Measurements from ENCODE around the gene CMSS1. TPM values are rescaled to one million over a fixed set of nuclear protein-coding genes. Genes with fewer than 3 reads are reported as not detected.

CMSS1 gene
- 100 to 1,000 TPM in 1 of 2 donors, 10 to 100 TPM in 1; 88.5 to 101 TPM for total RNA-seq

DNA sequence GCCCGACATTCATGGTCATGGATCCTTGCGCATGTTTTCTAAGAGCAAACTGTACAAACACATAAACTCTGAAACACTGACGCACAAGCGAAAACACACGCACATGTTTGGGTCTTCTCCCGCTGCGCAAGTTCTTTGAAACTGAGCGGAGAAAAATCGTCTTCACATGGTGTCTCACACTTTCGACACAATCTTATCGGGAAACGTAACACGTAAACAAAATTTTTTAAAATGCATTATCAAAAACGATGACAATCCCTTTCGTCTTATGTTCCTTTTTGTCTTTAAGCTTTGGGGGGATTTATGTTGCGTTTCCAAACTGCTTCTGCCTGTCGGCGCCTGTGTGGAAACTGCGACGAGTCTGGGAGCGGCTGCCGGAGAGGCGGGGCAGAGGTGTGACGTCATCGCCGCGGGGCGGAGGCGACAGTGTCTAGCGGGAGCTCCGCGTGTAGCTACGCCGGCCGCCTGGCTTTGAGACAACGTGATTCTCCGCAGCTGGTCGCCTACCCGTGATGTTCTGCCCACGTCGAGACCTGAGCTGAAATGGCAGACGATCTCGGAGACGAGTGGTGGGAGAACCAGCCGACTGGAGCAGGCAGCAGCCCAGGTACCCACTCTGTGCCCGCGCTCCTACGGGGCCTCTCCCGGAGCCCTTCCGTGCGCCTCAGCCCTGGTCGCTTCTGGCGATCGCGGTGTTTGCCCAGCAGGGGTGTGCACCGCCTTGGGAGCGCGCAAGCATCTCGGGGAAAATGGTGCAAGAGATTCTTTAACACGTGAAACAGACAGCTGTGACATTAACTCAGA, at the start of gene CMSS1:
CMSS1 (plus strand) TSS at position 426 of the 804 bp plus-strand sequence.
- no peaks in the 10 kb centered on the region for H3K9me3 Mint-ChIP-seq
- ATAC-seq (replicated peaks in 1 of 2) (peak; percentile 95 to 96), DNase-seq (peak; percentile 97)
- H3K27me3 Mint-ChIP-seq (ENCODE audit: low read depth) = no peaks in the 10 kb centered on the region
- peak within 1 kb of the TSS; percentile 85 to 99 for H3K4me3 Mint-ChIP-seq
- H3K4me1 Mint-ChIP-seq (ENCODE audit: low read depth) = peaks cover 52% of the 10 kb centered on the region
- peak within 1 kb of the TSS; percentile 99 for H3K27ac Mint-ChIP-seq
- H3K36me3 Mint-ChIP-seq (ENCODE audit: insufficient read depth in 2 of 2) = peaks cover 0 to 3% of the 10 kb centered on the region in 2 donors

DNA sequence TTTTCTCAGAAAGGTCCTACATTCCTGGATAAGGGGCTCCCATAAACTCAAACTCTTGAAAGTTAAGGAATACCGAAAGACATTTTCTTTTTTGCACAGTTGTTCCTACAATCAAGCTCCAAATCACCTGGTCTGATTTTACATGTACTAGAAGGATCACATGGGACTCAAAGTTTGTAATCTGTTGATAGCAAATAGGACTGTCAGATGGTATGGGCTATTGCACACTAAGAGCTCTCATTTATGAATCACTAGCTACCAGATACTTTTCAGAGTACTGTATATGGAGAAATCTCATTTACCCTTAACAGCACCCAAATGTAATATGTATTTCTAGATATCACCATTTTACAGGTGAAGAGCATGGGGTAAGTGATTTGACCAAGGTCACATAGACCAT, 49.5 kb upstream of the CMSS1 start:
- DNase-seq (no peak), ATAC-seq (replicated peaks in 1 of 2) (no peak)
- no peaks in the 10 kb centered on the region for H3K4me1 Mint-ChIP-seq (ENCODE audit: low read depth)
- H3K27ac Mint-ChIP-seq = no peak overlapping the region
- no peaks in the 10 kb centered on the region for H3K27me3 Mint-ChIP-seq (ENCODE audit: low read depth)
- no peak overlapping the region for H3K4me3 Mint-ChIP-seq
- no peaks in the 10 kb centered on the region for H3K9me3 Mint-ChIP-seq
- H3K36me3 Mint-ChIP-seq (ENCODE audit: insufficient read depth in 2 of 2) = no peaks in the 10 kb centered on the region

DNA sequence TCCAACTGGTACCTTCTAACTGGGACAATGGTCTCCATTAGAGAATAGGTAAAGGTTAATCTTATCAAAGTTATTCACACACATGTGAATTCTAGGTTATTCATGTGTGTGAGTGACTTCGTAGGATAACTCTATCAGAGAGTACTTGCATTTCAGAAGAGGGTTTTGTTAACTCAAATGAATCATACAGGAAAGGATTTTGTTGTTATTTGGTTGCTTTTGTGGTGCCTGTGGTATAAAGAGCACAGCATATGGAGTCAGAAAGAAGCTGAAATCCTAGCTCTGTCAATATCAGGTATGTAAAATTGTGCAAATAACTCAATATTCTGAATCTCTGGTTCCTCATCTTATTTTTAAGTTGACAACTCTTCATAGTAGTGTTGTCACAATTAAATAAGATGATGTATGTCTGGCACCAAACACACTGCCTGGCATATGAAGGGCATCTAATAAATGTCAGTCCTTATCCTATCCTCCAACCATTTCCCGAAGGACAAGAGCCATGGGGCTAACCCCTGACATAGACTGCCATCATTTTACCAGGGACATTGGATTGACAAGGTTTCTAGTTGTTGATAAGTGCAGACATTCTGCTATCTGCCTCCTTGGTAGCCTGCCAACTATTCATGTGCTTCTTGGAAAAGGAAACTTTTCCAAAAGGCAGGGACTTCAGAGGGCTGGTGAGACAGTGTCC, 48.7 kb upstream of the CMSS1 start:
- H3K27me3 Mint-ChIP-seq (ENCODE audit: low read depth) = no peaks in the 10 kb centered on the region
- no peak for DNase-seq
- no peak overlapping the region for H3K4me3 Mint-ChIP-seq
- ATAC-seq (replicated peaks in 1 of 2) = no peak
- no peaks in the 10 kb centered on the region for H3K9me3 Mint-ChIP-seq
- no peak overlapping the region for H3K27ac Mint-ChIP-seq
- no peaks in the 10 kb centered on the region for H3K36me3 Mint-ChIP-seq (ENCODE audit: insufficient read depth in 2 of 2)
- H3K4me1 Mint-ChIP-seq (ENCODE audit: low read depth) = no peaks in the 10 kb centered on the region

DNA sequence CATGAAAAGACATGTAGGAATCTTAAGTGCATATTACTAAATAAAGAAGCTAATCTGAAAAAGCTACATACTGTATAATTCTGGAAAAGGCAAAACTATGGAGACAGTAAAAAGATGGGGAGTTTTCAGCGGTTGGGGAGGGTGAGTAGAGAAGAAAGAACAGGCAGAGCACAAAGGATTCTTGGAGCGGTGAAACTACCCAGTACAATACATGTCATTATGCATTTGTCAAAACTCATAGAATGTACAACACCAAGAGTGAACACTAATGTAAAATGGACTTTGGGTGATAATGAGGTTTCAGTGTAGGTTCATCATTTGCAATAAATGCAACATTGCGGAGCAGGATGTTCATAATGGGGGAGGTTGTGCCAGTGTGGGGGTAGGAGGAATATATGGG, 45.5 kb upstream of the CMSS1 start:
- peaks cover 9% of the 10 kb centered on the region for H3K4me1 Mint-ChIP-seq (ENCODE audit: low read depth)
- ATAC-seq (replicated peaks in 1 of 2) (no peak), DNase-seq (no peak)
- H3K4me3 Mint-ChIP-seq = no peak overlapping the region
- H3K9me3 Mint-ChIP-seq = no peaks in the 10 kb centered on the region
- no peaks in the 10 kb centered on the region for H3K27me3 Mint-ChIP-seq (ENCODE audit: low read depth)
- no peak overlapping the region for H3K27ac Mint-ChIP-seq
- no peaks in the 10 kb centered on the region for H3K36me3 Mint-ChIP-seq (ENCODE audit: insufficient read depth in 2 of 2)

DNA sequence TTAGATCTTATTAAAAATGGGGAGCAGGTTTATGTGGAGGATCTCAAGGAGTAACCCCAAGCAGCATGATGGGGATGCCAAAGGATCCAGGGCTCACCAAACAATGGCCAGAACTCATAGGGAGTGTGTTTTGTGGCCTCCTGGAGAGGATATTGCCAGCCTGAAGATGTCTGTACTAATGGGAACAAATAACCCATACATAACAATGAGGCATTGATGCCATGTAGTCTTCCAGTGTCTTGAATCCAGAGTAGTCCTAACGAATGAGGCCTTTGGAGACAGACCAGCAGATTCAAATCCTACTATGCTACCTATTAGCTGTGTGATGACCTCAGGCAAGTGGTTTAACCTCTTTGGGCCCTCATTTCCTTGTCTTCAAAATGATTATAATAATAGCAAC, 45.0 kb upstream of the CMSS1 start:
- peaks cover 9% of the 10 kb centered on the region for H3K4me1 Mint-ChIP-seq (ENCODE audit: low read depth)
- DNase-seq (no peak), ATAC-seq (replicated peaks in 1 of 2) (no peak)
- H3K27ac Mint-ChIP-seq = no peak overlapping the region
- no peak overlapping the region for H3K4me3 Mint-ChIP-seq
- H3K9me3 Mint-ChIP-seq = no peaks in the 10 kb centered on the region
- peaks cover 3% of the 10 kb centered on the region for H3K27me3 Mint-ChIP-seq (ENCODE audit: low read depth)
- no peaks in the 10 kb centered on the region for H3K36me3 Mint-ChIP-seq (ENCODE audit: insufficient read depth in 2 of 2)

DNA sequence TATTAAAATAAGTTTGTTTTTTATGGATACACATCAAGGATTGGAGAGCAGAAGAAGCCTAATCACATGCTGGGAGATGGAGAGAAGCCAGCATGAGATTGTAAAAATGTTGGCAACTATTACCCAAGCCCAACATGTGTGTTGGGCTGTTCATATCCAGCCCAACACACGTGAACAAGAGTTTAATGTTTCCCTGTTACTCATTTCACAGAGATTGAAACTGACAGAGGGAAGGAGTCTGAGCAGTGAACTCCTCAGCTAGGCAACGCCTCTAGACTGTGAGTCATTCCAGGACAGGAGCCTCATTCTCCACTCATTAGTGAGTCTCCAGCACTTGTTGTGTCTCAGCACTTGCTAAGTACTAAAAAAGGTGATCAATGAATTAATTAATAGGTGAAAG, 43.2 kb upstream of the CMSS1 start:
- DNase-seq (peak; percentile 5 to 7), ATAC-seq (replicated peaks in 1 of 2) (peak; percentile 73 to 85)
- Mint-ChIP-seq H3K4me1 (ENCODE audit: low read depth) (peaks cover 9% of the 10 kb centered on the region), H3K4me3 (no peak overlapping the region), H3K36me3 (ENCODE audit: insufficient read depth in 2 of 2) (no peaks in the 10 kb centered on the region), H3K27me3 (ENCODE audit: low read depth) (peaks cover 12% of the 10 kb centered on the region), H3K27ac (no peak overlapping the region), H3K9me3 (no peaks in the 10 kb centered on the region)

DNA sequence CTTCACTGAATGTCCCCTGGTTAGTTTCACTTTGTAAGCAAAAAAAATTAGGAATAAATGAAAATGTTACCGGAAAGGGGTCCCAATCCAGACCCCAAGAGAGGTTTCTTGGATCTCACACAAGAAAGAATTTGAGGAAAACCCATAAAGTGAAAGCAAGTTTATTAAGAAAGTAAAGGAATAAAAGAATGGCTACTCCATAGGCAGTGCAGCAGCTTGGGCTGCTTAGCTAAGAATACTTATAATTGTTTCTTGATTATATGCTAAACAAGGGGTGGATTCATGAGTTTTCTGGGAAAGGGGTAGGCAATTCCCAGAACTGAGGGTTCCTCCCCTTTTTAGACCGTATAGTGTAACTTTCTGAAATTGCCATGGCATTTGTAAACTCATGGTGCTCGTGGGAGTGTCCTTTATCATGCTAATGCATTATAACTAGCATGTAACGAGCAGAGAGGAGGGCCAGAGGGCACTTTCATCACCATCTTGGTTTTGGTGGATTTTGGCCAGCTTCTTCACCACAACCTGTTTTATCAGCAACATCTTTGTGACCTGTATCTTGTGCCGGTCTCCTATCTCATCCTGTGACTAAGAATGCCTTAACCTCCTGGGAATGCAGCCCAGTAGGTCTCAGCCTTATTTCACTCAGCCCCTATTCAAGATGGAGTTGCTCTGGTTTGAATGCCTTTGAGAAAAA, 41.0 kb upstream of the CMSS1 start:
- no peak for DNase-seq
- no peaks in the 10 kb centered on the region for H3K36me3 Mint-ChIP-seq (ENCODE audit: insufficient read depth in 2 of 2)
- H3K4me1 Mint-ChIP-seq (ENCODE audit: low read depth) = peaks cover 9% of the 10 kb centered on the region
- H3K27me3 Mint-ChIP-seq (ENCODE audit: low read depth) = peaks cover 15% of the 10 kb centered on the region
- no peaks in the 10 kb centered on the region for H3K9me3 Mint-ChIP-seq
- no peak overlapping the region for H3K27ac Mint-ChIP-seq
- no peak for ATAC-seq (replicated peaks in 1 of 2)
- H3K4me3 Mint-ChIP-seq = no peak overlapping the region

DNA sequence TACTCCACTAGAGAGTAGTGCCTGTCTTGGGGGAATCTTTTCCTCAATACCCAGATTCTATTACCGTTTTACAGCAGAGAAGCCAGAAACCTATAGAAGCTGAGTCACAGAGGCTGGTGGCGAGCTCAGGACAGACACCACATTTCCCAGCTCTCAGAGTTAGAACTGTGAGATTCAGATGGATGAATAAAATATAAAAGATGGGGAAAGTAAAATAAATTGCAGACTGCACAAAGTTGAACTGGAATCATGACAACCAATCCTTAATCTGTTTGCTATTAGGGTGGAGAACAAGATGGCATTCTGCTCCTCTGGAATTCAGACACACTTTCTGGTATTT, 40.5 kb upstream of the CMSS1 start:
- peaks cover 9% of the 10 kb centered on the region for H3K4me1 Mint-ChIP-seq (ENCODE audit: low read depth)
- peaks cover 18% of the 10 kb centered on the region for H3K27me3 Mint-ChIP-seq (ENCODE audit: low read depth)
- H3K36me3 Mint-ChIP-seq (ENCODE audit: insufficient read depth in 2 of 2) = no peaks in the 10 kb centered on the region
- H3K9me3 Mint-ChIP-seq = no peaks in the 10 kb centered on the region
- DNase-seq (no peak), ATAC-seq (replicated peaks in 1 of 2) (no peak)
- H3K4me3 Mint-ChIP-seq = no peak overlapping the region
- H3K27ac Mint-ChIP-seq = no peak overlapping the region

DNA sequence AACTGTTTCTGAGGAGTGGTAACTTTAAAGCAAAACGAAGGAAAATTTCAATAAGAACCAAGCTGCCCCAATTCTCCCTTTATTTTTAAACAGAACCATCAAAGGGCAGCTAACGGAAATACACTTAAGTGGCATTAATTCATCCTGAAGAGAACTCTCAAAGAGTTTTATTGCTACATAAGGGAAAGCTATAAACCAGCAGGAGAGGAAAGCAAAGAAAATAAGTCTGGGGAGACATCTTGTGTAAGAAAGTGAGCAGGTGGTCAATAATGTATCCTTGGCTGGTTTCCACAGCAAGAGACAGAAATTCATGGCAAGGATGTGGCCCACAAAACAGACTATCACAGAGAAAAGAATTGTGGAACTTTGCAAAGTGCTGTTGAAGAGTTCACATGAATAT, 40.0 kb upstream of the CMSS1 start:
- Mint-ChIP-seq H3K36me3 (ENCODE audit: insufficient read depth in 2 of 2) (no peaks in the 10 kb centered on the region), H3K4me3 (no peak overlapping the region), H3K9me3 (no peaks in the 10 kb centered on the region), H3K27ac (no peak overlapping the region), H3K27me3 (ENCODE audit: low read depth) (peaks cover 18% of the 10 kb centered on the region), H3K4me1 (ENCODE audit: low read depth) (peaks cover 9% of the 10 kb centered on the region)
- ATAC-seq (replicated peaks in 1 of 2) (no peak), DNase-seq (no peak)

DNA sequence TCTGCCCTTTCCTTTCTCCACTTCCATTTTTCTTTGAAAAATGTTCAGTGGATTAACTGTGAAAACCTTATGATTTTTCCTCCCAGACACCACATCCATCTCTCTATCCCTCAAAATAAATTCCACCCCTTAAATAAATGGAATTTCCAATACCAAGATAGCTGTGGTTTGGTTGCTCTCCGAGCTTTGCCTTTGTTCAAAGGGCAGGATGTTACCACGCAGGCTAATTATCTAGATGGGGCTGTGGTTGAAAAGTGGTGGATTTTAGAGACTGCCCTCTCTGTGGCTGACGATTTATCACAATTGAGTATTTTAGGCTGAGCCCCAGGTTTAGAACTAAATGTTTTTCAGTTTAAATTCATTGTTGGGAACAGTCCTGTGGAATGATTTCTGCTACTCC, 36.9 kb upstream of the CMSS1 start:
- DNase-seq = no peak
- no peak overlapping the region for H3K27ac Mint-ChIP-seq
- peaks cover 28% of the 10 kb centered on the region for H3K27me3 Mint-ChIP-seq (ENCODE audit: low read depth)
- ATAC-seq (replicated peaks in 1 of 2) = no peak
- no peak overlapping the region for H3K4me3 Mint-ChIP-seq
- H3K36me3 Mint-ChIP-seq (ENCODE audit: insufficient read depth in 2 of 2) = no peaks in the 10 kb centered on the region
- H3K4me1 Mint-ChIP-seq (ENCODE audit: low read depth) = no peaks in the 10 kb centered on the region
- H3K9me3 Mint-ChIP-seq = no peaks in the 10 kb centered on the region

DNA sequence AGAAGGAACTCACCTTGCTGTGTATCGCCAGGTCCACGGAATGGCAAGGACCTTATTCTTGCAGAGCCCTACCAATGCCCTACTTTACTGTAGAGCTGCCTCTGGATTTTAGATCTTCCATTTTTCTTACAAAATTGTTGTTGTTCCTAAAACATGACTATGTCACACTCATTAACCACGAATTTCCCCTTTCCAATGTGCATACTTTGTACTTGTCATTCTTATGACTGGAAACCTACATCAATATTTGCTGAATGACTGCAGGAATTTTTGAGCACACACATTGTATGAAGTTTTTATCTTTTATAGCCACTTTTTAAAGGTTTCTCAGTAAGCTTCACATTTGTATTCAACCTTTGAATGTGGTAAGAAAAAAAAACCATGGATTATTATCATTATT, 35.9 kb upstream of the CMSS1 start:
- no peak overlapping the region for H3K27ac Mint-ChIP-seq
- no peak overlapping the region for H3K4me3 Mint-ChIP-seq
- no peaks in the 10 kb centered on the region for H3K4me1 Mint-ChIP-seq (ENCODE audit: low read depth)
- no peaks in the 10 kb centered on the region for H3K36me3 Mint-ChIP-seq (ENCODE audit: insufficient read depth in 2 of 2)
- peaks cover 36% of the 10 kb centered on the region for H3K27me3 Mint-ChIP-seq (ENCODE audit: low read depth)
- no peak for DNase-seq
- no peaks in the 10 kb centered on the region for H3K9me3 Mint-ChIP-seq
- no peak for ATAC-seq (replicated peaks in 1 of 2)

DNA sequence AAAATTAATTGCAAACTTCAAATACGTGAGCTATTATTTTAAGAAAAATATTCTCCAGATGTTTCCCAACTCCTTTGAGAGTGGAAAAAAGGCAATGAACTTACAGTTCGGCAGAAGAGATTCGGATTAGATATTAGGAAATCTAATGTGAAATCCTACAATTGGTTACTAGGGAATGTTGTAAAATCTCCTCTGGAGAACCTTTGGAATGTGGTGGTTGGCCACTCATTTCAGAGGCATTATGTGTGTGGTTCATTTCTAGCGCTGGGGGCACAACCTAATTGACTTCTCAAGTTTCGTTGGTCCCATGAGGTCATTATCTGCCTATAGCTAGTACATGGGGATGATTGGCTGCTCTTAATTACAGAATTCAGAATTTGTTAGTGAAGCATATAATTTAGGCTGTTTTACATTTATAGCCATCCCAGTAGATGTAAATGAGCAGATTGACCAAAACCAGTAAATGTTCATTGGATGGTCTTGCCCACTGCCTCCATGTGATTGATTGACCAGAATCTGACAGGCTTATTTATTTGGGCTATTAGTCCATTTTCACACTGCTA, 34.6 kb upstream of the CMSS1 start:
- Mint-ChIP-seq H3K4me1 (ENCODE audit: low read depth) (no peaks in the 10 kb centered on the region), H3K36me3 (ENCODE audit: insufficient read depth in 2 of 2) (no peaks in the 10 kb centered on the region), H3K9me3 (no peaks in the 10 kb centered on the region), H3K4me3 (no peak overlapping the region), H3K27ac (no peak overlapping the region), H3K27me3 (ENCODE audit: low read depth) (peaks cover 29% of the 10 kb centered on the region)
- ATAC-seq (replicated peaks in 1 of 2) (no peak), DNase-seq (no peak)

DNA sequence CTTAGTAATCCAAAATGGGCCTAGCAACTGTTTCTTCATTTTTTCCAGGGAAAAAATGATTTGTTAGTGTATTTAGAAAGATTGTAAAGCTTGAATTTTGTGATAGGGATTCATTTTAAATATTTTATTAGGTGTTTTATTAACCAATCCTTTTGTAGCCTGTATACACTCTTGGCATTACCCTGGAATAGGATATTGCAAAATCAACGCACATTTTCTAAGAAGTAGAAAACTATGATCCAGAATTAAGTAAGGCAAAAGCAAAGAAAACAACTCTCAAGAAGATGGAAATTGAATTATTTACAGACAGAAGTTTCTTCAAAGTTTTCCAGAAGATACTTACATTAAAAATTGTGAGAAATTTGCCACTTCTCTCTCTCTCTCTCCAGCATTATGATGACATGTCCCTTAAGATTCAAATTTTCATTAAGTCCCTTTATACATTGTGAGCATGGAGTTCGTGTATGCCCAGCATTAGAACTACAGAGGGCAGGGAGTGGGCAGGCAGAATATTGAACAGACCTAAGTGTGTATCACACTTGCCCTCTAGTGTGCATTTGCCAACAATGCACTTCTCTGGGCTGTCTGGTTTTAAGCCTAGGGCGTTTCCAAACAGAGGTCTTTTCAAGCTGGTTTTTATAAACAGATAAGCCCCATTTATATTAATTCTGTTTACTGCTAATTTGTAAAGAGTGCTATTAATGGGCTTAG, 28.5 kb upstream of the CMSS1 start:
- DNase-seq (peak; percentile 2 to 6), ATAC-seq (replicated peaks in 1 of 2) (peak; percentile 59 to 72)
- Mint-ChIP-seq H3K36me3 (ENCODE audit: insufficient read depth in 2 of 2) (no peaks in the 10 kb centered on the region), H3K4me1 (ENCODE audit: low read depth) (no peaks in the 10 kb centered on the region), H3K27ac (no peak overlapping the region), H3K27me3 (ENCODE audit: low read depth) (peaks cover 18% of the 10 kb centered on the region), H3K9me3 (no peaks in the 10 kb centered on the region), H3K4me3 (no peak overlapping the region)
